K562 (cell line): Measurements from ENCODE around the gene CD6. TPM values are rescaled to one million over a fixed set of nuclear protein-coding genes. Genes with fewer than 3 reads are reported as not detected.

ENCODE experiments used
- ATAC-seq: fragments of 200-7000 bp; cut with Tn5 transposase; 3 replicates; pipeline ENCODE4 v1.9.1; 2020; ENCODE audit warnings: moderate library complexity
- BruUV-seq: library from RNA; stranded (reverse); fragments of 400-500 nt; replicated peaks from 2 replicates; lab custom pipeline; 2021; lab: Mats Ljungman, UMichigan
- CTCF ChIA-PET: fragments of 300-600 bp; formaldehyde crosslinking; extraction: SDS; loops from one replicate; lab custom pipeline; 2021; ENCODE audit warnings: low intra/inter-chr PET ratio; lab: Yijun Ruan, JAX
- POLR2A ChIA-PET: fragments of 300-600, 350-650 bp; sonication (Branson Sonifier 250); formaldehyde crosslinking; extraction: SDS; loops from one replicate; lab custom pipeline; 2021; ENCODE audit warnings: antibody characterized with exemption, inconsistent platforms; lab: Yijun Ruan, JAX
- DNase-seq, 4 experiments: peaks; one replicate each; pipeline versions ENCODE4 v3.0.0 to v3.0.0-alpha.2; 2011 to 2018; ENCODE audit warnings: low spot score in 3 of 4, mixed read lengths in 3 of 4; ENCODE audit errors: extremely low read depth in 1 of 4
- FAIRE-seq: peaks from 2 replicates; lab custom pipeline; 2011; peaks lifted over from hg19 to GRCh38; lab: Jason Lieb, UNC
- H2AFZ ChIP-seq: 2 replicates; pipeline ENCODE4 v1.6.0; 2011; ENCODE audit warnings: low read depth, low read length, control low read depth, inconsistent platforms
- H3K27ac ChIP-seq: fragments of 200-600 bp; 3 replicates; pipeline ENCODE4 v1.8.0; 2011; ENCODE audit warnings: low read depth, mild to moderate bottlenecking, control low read depth, inconsistent platforms, low read length, moderate library complexity, mixed read lengths; ENCODE audit errors: extremely low read depth
- H3K27me3 ChIP-seq, 2 experiments: fragments of 300-600 bp in 1 of 2; 2 replicates in 1 of 2; 3 replicates in 1 of 2; pipeline versions ENCODE4 v1.6.0 to v1.8.0; 2011; ENCODE audit warnings: inconsistent platforms in 2 of 2, low read length in 2 of 2, mild to moderate bottlenecking in 1 of 2, mixed read lengths in 1 of 2, moderate library complexity in 1 of 2; ENCODE audit not compliant: control insufficient read depth in 2 of 2, insufficient read depth in 2 of 2
- H3K36me3 ChIP-seq: fragments of 300-600 bp; 3 replicates; pipeline ENCODE4 v1.8.0; 2011; ENCODE audit warnings: mild to moderate bottlenecking, low read length, inconsistent platforms; ENCODE audit not compliant: control insufficient read depth, insufficient read depth
- H3K4me1 ChIP-seq, 2 experiments: fragments of 200-600 bp in 1 of 2; replicated peaks in 1 of 2; 2 replicates in 1 of 2; 3 replicates in 1 of 2; pipeline versions ENCODE4 v1.5.1 to v1.8.0; 2011; ENCODE audit warnings: inconsistent platforms in 2 of 2, low read length in 2 of 2, mild to moderate bottlenecking in 1 of 2, mixed read lengths in 1 of 2, moderate library complexity in 1 of 2; ENCODE audit not compliant: control insufficient read depth in 2 of 2, insufficient read depth in 2 of 2
- H3K4me2 ChIP-seq: 2 replicates; pipeline ENCODE4 v1.6.1; 2011; ENCODE audit warnings: low read length, control low read depth, inconsistent platforms, mixed read lengths; ENCODE audit not compliant: insufficient read depth
- H3K4me3 ChIP-seq: fragments of 200-600 bp; sonication (generic), shearing (Covaris generic); 2 replicates; pipeline ENCODE4 v1.5.1; 2016; ENCODE audit warnings: control low read depth, inconsistent platforms
- H3K79me2 ChIP-seq: fragments of 200-600 bp; 3 replicates; pipeline ENCODE4 v1.8.0; 2011; ENCODE audit warnings: low read length, inconsistent platforms; ENCODE audit not compliant: control insufficient read depth, insufficient read depth
- H3K9ac ChIP-seq, 2 experiments: 2 replicates each; pipeline versions ENCODE4 v1.6.0 to v1.6.1; 2011; ENCODE audit warnings: low read depth in 2 of 2, low read length in 2 of 2, control low read depth in 1 of 2, inconsistent platforms in 1 of 2, mild to moderate bottlenecking in 1 of 2, mixed read lengths in 1 of 2; ENCODE audit not compliant: insufficient read depth in 1 of 2
- H3K9me1 ChIP-seq: one replicate; pipeline ENCODE4 v1.6.0; 2011; ENCODE audit warnings: inconsistent platforms, mild to moderate bottlenecking, low read length, moderate library complexity; ENCODE audit not compliant: control insufficient read depth, insufficient read depth
- H3K9me3 ChIP-seq: replicated peaks from 2 replicates; pipeline ENCODE4 v1.5.1; 2011; ENCODE audit warnings: low read depth, low read length, inconsistent platforms; ENCODE audit not compliant: control insufficient read depth, insufficient read depth
- H4K20me1 ChIP-seq: replicated peaks from 2 replicates; pipeline ENCODE4 v1.6.1; 2011; ENCODE audit warnings: low read length, inconsistent platforms, mixed read lengths; ENCODE audit not compliant: control insufficient read depth, insufficient read depth
- CEBPB ChIP-seq: fragments of 450-650 bp; IDR thresholded peaks from 2 replicates; pipeline ENCODE4 v1.6.1; 2016; ENCODE audit warnings: missing genetic modification characterization, missing compliant biosample characterization
- FOXJ3 ChIP-seq: sonication (generic); formaldehyde crosslinking; IDR thresholded peaks from 2 replicates; pipeline ENCODE4 v1.4.0; 2020; ENCODE audit warnings: mild to moderate bottlenecking, missing genetic modification reagents
- FOXO4 ChIP-seq: fragments of 450-650 bp; formaldehyde crosslinking; IDR thresholded peaks from 2 replicates; pipeline ENCODE4 v1.4.0; 2020; ENCODE audit warnings: mild to moderate bottlenecking, moderate library complexity
- GTF2F1 ChIP-seq: IDR thresholded peaks from 2 replicates; pipeline ENCODE4 v1.6.1; 2011; ENCODE audit warnings: low read depth, low read length, improper control_type of control experiment
- HOMEZ ChIP-seq: fragments of 250-450 bp; sonication (Bioruptor Pico); IDR thresholded peaks from 2 replicates; pipeline ENCODE4 v1.4.0; 2020; ENCODE audit warnings: mild to moderate bottlenecking, moderate library complexity
- ILK ChIP-seq: fragments of 450-650 bp; IDR thresholded peaks from 2 replicates; pipeline ENCODE4 v1.6.1; 2016; ENCODE audit warnings: missing genetic modification characterization, low read depth, mild to moderate bottlenecking, missing compliant biosample characterization, moderate library complexity, borderline replicate concordance
- PATZ1 ChIP-seq: fragments of 250-450 bp; sonication (Bioruptor Pico); IDR thresholded peaks from 2 replicates; pipeline ENCODE4 v1.5.0; 2020; ENCODE audit warnings: mild to moderate bottlenecking, borderline replicate concordance
- POU5F1 ChIP-seq: fragments of 150-350 bp; IDR thresholded peaks from 2 replicates; pipeline ENCODE4 v1.6.1; 2014; ENCODE audit warnings: borderline replicate concordance, low read length, low read depth, mild to moderate bottlenecking; ENCODE audit not compliant: partially characterized antibody
- RBM22 ChIP-seq: fragments of 200-400 bp; formaldehyde crosslinking; IDR thresholded peaks from 2 replicates; pipeline ENCODE4 v1.6.1; 2018; ENCODE audit warnings: low read length, low read depth; ENCODE audit not compliant: poor library complexity, severe bottlenecking
- RBM34 ChIP-seq: fragments of 200-400 bp; formaldehyde crosslinking; IDR thresholded peaks from 2 replicates; pipeline ENCODE4 v1.6.1; 2018; ENCODE audit warnings: low read length, borderline replicate concordance; ENCODE audit not compliant: insufficient read depth
- SNIP1 ChIP-seq: fragments of 450-650 bp; IDR thresholded peaks from 2 replicates; pipeline ENCODE4 v1.7.1; 2017; ENCODE audit warnings: low read depth, mild to moderate bottlenecking
- XRCC3 ChIP-seq: fragments of 450-650 bp; IDR thresholded peaks from 2 replicates; pipeline ENCODE4 v1.6.1; 2017; ENCODE audit warnings: mild to moderate bottlenecking, moderate library complexity
- XRCC4 ChIP-seq: IDR thresholded peaks from one replicate; pipeline ENCODE4 v1.6.1; 2011; ENCODE audit not compliant: insufficient read depth, insufficient read length; ENCODE audit errors: extremely low read depth
- ZNF780A ChIP-seq: fragments of 250-450 bp; sonication (Bioruptor Pico); IDR thresholded peaks from 2 replicates; pipeline ENCODE4 v1.5.0; 2021; ENCODE audit warnings: mild to moderate bottlenecking
- WGBS: fragments of 100-300 bp; shearing (Covaris generic); methylation state at CpG from one replicate; pipeline ENCODE4 v1.1.6; 2016; ENCODE audit warnings: low coverage, mixed read lengths; ENCODE audit not compliant: insufficient coverage; ENCODE audit errors: missing lambda C conversion rate; 5-methylcytosine and 5-hydroxymethylcytosine counted together
- in situ Hi-C: fragments of 300-500 bp; cut with MboI; formaldehyde crosslinking; loops from 4 replicates; pipeline ENCODE4 v1.15.0; 2018; ENCODE audit warnings: inconsistent platforms, mixed read lengths
- intact Hi-C: fragments of 100-400 bp; cut with micrococcal nuclease; formaldehyde crosslinking; loops from 2 replicates; pipeline ENCODE4 v1.14.2; 2022
- polyA plus RNA-seq, 8 experiments: library from polyadenylated mRNA; depleted of rRNA in 4 of 8; stranded (reverse) in 5 of 8; unstranded in 3 of 8; fragments of >200 nt; fragmentation: Nextera tagmentation in 2 of 8; fragmentation: Illumina TruSeq in 1 of 8; extraction: Ambion mirVana in 2 of 8; extraction: Trizol in 1 of 8; gene quantifications; 2 replicates each; pipeline versions ENCODE4 v1.2.1 to v1.2.3, GENCODE V29; 2011 to 2014; ENCODE audit warnings: inconsistent platforms in 1 of 8, missing spikeins in 1 of 8
- total RNA-seq, 7 experiments: library from RNA; depleted of rRNA in 6 of 7; stranded (reverse); fragments of >200 nt in 6 of 7; fragmentation: Illumina TruSeq in 2 of 7; extraction: Trizol in 2 of 7; gene quantifications; 2 replicates each; pipeline versions ENCODE4 v1.2.1 to v1.2.3, GENCODE V29; 2011 to 2021; ENCODE audit warnings: low replicate concordance in 1 of 7

Gene CD6
- total and polyA plus RNA-seq, 9 of the 15 experiments (the other 6 are each of a cell fraction or from before 2014, with no cell fraction given), result 0.84 TPM; not detected in 8

GRCh38 chr11:61011950-61012736 is 40.7 kb downstream of the CD6 start:
- Histone ChIP-seq H3K9me3 (no peaks in the 10 kb centered on the region), H3K4me2 (no peak overlapping the region), H3K9ac (no peak overlapping the region), H3K4me1 (peaks cover 0 to 19% of the 10 kb centered on the region in 2 experiments; a peak in 3 of 5 replicates), H3K4me3 (no peak overlapping the region), H3K9me1 (no peaks in the 10 kb centered on the region), H4K20me1 (peaks cover 7% of the 10 kb centered on the region; the same call in 1 of the 2 replicates), H2AFZ (no peak overlapping the region), H3K27ac (no peak overlapping the region), H3K36me3 (no peaks in the 10 kb centered on the region), H3K27me3 (peaks cover 58 to 84% of the 10 kb centered on the region in 2 experiments), H3K79me2 (no peaks in the 10 kb centered on the region)
- ATAC-seq, result no peak
- ChIA-PET POLR2A (interaction anchor here (0.7 to 1.7 kb wide), 2 partner anchors 11 to 25 kb away, joined by 4 to 5 read pairs; no protein-coding TSS in a partner anchor), CTCF (no interaction called here)
- WGBS, result under 1% methylated on average over 11 of the region's 12 CpGs
- in situ Hi-C loops (no loop called here), intact Hi-C loops (no loop called here)
- no peak for FAIRE-seq
- no peak for DNase-seq
- BruUV-seq, result no TSS peak
- TF ChIP-seq XRCC3, result no peak
- no peak for TF ChIP-seq GTF2F1
- no peak for TF ChIP-seq CEBPB (tag)
- no peak for TF ChIP-seq ZNF780A (CRISPR knock-in tag)
- TF ChIP-seq RBM34, result no peak
- TF ChIP-seq POU5F1, result no peak
- TF ChIP-seq FOXO4 (CRISPR knock-in tag), result no peak
- no peak for TF ChIP-seq FOXJ3 (CRISPR knock-in tag)
- no peak for TF ChIP-seq PATZ1 (CRISPR knock-in tag)
- TF ChIP-seq RBM22, result no peak
- TF ChIP-seq SNIP1, result no peak
- no peak for TF ChIP-seq XRCC4
- TF ChIP-seq HOMEZ, result no peak
- no peak for TF ChIP-seq ILK (tag)
